Sigmoid colon (tissue), 4 donors: ENCODE measurements around the gene MAP4K4.

Experiments
- EP300 ChIP-seq, 4 donors: sonication (generic); formaldehyde crosslinking; IDR thresholded peaks; one replicate each; pipeline ENCODE4 v1.6.1; 2017; ENCODE audit warnings: antibody characterized with exemption in 4 of 4
- POLR2A ChIP-seq, 2 donors: fragments of 450-650 bp; IDR thresholded peaks; one replicate each; pipeline ENCODE4 v1.6.1; 2016; ENCODE audit warnings: antibody characterized with exemption in 2 of 2, mild to moderate bottlenecking in 2 of 2, moderate library complexity in 2 of 2
- TF ChIP-seq, protein P1 (sequence below), 4 experiments: fragments of 450-650 bp in 3 of 4; fragments of 200-600 bp in 1 of 4; IDR thresholded peaks; one replicate each; pipeline ENCODE4 v1.5.1; 2016 to 2019; ENCODE audit warnings: antibody characterized with exemption in 4 of 4, mild to moderate bottlenecking in 3 of 4, moderate library complexity in 2 of 4

DNA sequence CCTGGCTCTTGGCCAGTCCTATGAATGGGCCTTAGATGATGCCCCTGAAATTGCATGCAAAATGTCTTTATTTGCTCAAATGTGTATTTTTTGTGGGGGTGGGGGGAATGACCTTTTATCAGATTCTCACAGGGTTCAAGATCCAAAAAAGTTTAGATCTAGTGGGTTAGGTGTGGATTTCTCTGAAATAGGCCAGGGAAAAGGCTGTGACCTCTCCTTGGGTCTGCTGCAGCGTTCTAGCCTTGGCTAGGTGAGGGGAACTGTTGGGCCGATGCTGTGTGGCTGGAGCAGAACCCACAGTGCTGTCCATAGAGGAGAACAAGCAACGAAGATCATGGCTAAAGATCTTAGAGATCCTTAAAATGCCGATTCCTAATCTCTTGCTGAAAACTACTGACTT is 163.9 kb downstream of the MAP4K4 start:
- TF ChIP-seq, protein P1, sequence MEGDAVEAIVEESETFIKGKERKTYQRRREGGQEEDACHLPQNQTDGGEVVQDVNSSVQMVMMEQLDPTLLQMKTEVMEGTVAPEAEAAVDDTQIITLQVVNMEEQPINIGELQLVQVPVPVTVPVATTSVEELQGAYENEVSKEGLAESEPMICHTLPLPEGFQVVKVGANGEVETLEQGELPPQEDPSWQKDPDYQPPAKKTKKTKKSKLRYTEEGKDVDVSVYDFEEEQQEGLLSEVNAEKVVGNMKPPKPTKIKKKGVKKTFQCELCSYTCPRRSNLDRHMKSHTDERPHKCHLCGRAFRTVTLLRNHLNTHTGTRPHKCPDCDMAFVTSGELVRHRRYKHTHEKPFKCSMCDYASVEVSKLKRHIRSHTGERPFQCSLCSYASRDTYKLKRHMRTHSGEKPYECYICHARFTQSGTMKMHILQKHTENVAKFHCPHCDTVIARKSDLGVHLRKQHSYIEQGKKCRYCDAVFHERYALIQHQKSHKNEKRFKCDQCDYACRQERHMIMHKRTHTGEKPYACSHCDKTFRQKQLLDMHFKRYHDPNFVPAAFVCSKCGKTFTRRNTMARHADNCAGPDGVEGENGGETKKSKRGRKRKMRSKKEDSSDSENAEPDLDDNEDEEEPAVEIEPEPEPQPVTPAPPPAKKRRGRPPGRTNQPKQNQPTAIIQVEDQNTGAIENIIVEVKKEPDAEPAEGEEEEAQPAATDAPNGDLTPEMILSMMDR (IDR thresholded peaks at IDR 0.05): no peak
- TF ChIP-seq POLR2A (IDR thresholded peaks at IDR 0.05) (no peak), EP300 (IDR thresholded peaks at IDR 0.05) (no peak)
